ENCODE measurements around the gene CHRNB2. TPM values are rescaled to one million over a fixed set of nuclear protein-coding genes. Genes with fewer than 3 reads are reported as not detected.

The CHRNB2 gene, protein sequence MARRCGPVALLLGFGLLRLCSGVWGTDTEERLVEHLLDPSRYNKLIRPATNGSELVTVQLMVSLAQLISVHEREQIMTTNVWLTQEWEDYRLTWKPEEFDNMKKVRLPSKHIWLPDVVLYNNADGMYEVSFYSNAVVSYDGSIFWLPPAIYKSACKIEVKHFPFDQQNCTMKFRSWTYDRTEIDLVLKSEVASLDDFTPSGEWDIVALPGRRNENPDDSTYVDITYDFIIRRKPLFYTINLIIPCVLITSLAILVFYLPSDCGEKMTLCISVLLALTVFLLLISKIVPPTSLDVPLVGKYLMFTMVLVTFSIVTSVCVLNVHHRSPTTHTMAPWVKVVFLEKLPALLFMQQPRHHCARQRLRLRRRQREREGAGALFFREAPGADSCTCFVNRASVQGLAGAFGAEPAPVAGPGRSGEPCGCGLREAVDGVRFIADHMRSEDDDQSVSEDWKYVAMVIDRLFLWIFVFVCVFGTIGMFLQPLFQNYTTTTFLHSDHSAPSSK
- total RNA-seq (2014; rRNA removed; shearing (Covaris generic)), result 0.37 and 1.7 TPM in 2 replicates

DNA sequence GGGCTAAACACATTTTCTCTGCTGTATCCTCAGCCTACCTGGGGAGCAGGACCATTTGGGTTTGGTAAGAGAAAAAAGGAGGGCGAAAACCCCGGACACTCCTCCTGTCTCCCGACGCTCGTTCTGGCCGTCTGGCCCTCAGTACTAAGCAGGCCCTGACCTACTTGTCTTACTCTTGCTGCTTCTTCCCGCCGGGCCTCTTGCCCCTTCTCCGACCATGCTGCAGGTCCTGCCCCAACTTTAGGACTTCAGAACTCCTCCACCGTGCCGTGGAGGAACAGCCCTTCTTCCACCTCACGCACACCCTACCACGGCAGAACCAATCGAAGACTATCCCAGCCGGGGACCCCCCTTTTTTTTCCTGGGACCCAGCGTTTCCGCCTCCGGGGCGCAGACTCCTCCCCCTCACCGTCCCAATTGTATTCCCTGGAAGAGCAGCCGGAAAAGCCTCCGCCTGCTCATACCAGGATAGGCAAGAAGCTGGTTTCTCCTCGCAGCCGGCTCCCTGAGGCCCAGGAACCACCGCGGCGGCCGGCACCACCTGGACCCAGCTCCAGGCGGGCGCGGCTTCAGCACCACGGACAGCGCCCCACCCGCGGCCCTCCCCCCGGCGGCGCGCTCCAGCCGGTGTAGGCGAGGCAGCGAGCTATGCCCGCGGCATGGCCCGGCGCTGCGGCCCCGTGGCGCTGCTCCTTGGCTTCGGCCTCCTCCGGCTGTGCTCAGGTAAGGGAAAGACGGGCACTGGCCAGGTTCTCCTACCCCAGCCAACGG lies at the start of gene CHRNB2:
CHRNB2 (plus strand) TSS at position 393 of the 771 bp plus-strand sequence; CDS start at position 660, 267 bp downstream.

DNA sequence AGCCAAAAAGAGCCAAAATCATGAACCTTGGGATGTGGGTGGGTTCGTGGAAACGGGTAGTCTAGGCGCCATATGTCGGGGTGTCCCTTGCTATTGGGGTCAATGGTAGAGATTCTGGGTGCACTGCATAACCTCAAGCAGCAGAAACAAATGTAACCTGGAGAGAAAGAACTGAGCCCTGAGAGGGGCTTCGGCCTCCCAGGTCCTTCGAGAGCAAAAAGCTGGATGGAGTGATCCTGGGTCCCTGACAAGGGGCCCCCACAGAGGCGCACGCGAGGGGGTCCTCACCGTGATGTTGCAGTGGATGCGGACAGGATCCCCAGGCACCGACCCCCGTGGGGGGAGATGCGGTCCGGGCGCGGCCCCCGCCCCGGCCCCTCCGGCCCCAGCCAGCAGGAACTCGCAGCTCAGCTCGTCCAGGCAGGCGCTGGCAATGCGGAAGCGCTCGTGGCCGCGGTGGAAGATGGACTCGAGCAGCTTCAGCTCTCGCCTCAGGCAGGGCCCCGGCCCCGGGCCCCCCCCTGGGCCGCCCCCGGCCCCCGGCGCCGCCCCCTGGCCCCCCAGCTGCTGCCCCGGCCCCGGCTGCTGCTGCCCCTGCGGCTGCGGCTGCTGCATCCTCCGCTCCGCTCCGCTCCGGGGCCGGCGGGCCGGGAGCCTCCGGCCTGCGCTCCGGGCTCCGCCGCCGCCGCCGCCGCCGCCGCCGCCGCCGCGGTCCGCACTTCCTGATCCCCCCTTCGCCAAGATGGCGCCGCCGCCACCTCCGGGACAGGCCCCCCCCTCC lies 9.4 kb upstream of the CHRNB2 start, which contains the start of gene UBE2Q1:
UBE2Q1 (minus strand) TSS at position 724 of the 781 bp plus-strand sequence; CDS start at position 615, 109 bp downstream.

DNA sequence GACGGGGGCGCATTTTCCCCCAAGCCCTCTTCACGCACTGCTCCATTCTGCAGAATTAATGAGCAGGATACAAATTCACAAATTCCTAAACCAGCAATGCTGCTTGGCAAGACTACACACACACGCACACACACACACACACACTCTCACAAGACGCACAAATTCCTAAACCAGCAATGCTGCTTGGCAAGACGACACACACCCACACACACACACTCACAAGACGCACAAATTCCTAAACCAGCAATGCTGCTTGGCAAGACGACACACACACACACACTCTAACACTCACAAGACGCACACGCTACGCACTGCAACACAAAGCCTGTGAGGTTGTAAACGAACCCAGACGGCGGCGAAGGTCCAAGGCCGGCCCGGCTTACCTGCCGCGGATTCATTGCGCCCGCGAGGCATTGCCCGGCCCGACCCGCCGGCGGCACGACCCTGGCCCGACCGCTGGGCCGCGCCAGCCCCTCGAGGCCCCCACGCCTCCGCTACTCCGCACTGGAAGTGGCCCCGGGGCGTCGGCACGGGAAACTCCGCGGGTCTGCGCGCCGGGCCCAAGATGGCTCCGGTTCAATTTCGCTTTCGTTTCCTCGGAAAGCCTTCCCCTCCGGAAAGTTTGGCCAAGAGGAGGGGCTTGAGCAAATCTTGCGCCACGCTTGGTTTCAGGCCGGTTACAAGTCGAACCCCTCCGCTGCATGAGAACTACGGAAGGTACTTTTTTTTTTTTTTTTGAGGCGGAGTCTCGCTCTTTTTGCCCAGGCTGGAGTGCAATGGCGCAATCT lies 40.2 kb downstream of the CHRNB2 start, which contains the start of gene ADAR:
ADAR (minus strand) TSS at position 578 of the 788 bp plus-strand sequence; CDS start at position 398, 180 bp downstream.

Other genes starting within 250 kb of the CHRNB2 start
- not detected in 2 replicates for gene AQP10, start 246.7 kb upstream of the CHRNB2 start, total RNA-seq (2014; rRNA removed; shearing (Covaris generic))
- gene ATP8B2, start 242.3 kb upstream of the CHRNB2 start, total RNA-seq (2014; rRNA removed; shearing (Covaris generic)), result 92.2 and 105 TPM in 2 replicates
- gene IL6R, start 162.4 kb upstream of the CHRNB2 start, total RNA-seq (2014; rRNA removed; shearing (Covaris generic)), result 7.3 and 11.6 TPM in 2 replicates
- gene TDRD10, start 65.6 kb upstream of the CHRNB2 start, total RNA-seq (2014; rRNA removed; shearing (Covaris generic)), result not detected in 2 replicates
- gene SHE, start 65.4 kb upstream of the CHRNB2 start, total RNA-seq (2014; rRNA removed; shearing (Covaris generic)), result 0.08 and 0.11 TPM in 2 replicates
- gene UBE2Q1, start 9.1 kb upstream of the CHRNB2 start, total RNA-seq (2014; rRNA removed; shearing (Covaris generic)), result 76.5 and 84.1 TPM in 2 replicates
- gene ADAR, start 40.4 kb downstream of the CHRNB2 start, total RNA-seq (2014; rRNA removed; shearing (Covaris generic)), result 84.3 and 99.2 TPM in 2 replicates

Data from A375 (cell line).